ENCODE measurements around the gene JMJD8. TPM values are rescaled to one million over a fixed set of nuclear protein-coding genes. Genes with fewer than 3 reads are reported as not detected.

Gene JMJD8
- total RNA-seq, 1 experiment from 2014 or later, result 73.9 TPM

DNA sequence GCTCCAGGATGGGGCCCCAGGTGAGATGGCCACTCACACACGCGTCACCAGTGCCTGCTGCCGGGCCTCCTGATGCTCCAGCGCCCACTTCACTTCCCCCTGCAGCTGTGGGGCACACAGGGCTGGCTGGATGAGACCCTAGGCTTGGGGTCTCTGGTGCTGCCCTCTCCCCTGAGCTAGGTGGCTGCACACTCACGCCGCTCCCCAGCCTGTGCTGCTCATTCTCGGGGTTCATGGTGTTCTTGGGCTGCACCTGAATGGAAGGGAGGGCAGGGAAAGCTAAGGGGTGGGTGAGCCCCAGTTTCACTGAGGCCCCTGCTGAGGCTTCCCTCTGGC, 40.9 kb upstream of the JMJD8 start:
- Histone ChIP-seq H3K27ac (ENCODE audit: low read length) (peak overlapping the region; percentile 17; the same call in 1 of the 2 replicates), H3K36me3 (ENCODE audit: control insufficient read depth, insufficient read depth, low read length) (no peaks in the 10 kb centered on the region; the same call in 1 of the 2 replicates), H3K4me3 (ENCODE audit: low read depth in 2 of 2, low read length in 2 of 2) (no peak overlapping the region), H3K9me3 (ENCODE audit: control insufficient read depth, insufficient read depth, low read depth, low read length) (no peaks in the 10 kb centered on the region), H3K27me3 (ENCODE audit: control insufficient read depth, insufficient read depth, low read length) (no peaks in the 10 kb centered on the region), H3K4me1 (ENCODE audit: control insufficient read depth, insufficient read depth, low read length) (peaks cover 16% of the 10 kb centered on the region)
- no peak for DNase-seq (ENCODE audit: low read depth, low spot score)
- ChIA-PET POLR2A (interaction anchor here (0.7 kb wide), 1 partner anchor 83 kb away, joined by 3 read pairs; no protein-coding TSS in a partner anchor), CTCF (interaction anchor here (0.6 to 2.1 kb wide), 2 partner anchors 12 to 425 kb away, joined by 7 to 10 read pairs; no protein-coding TSS in a partner anchor)
- BruUV-seq (replicated peaks), result no TSS peak
- no peak for ATAC-seq
- in situ Hi-C loops (cut with HindIII; ENCODE audit: low pct_unique_long_range_greater_than_20kb, low sequenced_read_pairs), result no loop called here
- no peak for TF ChIP-seq POLR2AphosphoS5 (IDR thresholded peaks at IDR 0.05; ENCODE audit: low read depth, low read length)
- TF ChIP-seq SIN3A (IDR thresholded peaks at IDR 0.05; ENCODE audit: borderline replicate concordance, insufficient read depth, low read depth, low read length), result no peak
- TF ChIP-seq REST (IDR thresholded peaks at IDR 0.05; ENCODE audit: insufficient read depth in 1 of 2, low read depth in 2 of 2, low read length in 1 of 2), result no peak
- TF ChIP-seq TCF7L2 (IDR thresholded peaks at IDR 0.05; ENCODE audit: low read depth, low read length), result no peak
- TF ChIP-seq CTCF (IDR thresholded peaks at IDR 0.05), result no peak
- intact Hi-C loops (cut with micrococcal nuclease; ENCODE audit: unreplicated experiment), result no loop called here

DNA sequence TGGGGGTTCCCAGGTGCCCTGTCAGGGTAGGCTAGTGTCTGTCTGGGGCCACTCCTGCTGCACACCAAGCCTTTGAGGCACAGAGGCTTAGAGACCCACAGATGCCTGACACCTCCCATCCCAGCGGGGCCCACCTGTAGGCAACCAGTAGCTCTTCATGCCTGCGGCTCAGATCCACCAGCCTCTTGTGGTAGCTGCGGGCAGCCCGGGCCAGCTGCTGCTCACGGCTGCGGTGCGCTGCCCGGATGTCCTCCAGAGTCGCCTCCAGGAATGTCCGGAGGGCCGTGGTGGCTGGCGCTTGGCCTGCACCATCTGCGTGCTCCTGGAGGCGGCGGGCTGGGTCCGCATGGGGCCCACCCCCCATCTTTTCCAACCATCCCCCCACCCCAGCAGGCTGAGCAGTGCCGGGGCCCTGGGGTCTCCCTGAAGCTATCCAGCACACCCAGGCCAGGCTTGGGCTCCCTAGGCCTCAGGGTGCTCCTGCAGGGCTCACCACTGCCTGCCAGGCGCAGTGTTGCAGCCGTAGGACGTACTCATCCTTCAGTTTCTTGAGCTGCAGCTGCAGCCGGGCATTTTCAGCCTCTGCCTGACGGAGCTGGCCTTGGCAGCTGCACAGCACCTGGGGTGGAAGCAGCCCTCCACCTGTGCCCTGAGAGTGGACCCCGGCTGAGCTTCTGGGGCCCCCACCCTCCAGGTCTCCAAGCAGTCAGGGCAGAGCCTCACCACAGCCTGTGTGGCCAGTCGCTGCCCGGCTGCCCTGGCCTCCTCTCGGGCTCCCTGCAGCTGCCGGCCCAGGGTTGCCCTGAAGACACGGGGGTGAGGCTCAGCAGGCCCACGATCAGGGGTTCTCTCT, 40.3 kb upstream of the JMJD8 start:
- Histone ChIP-seq H3K27me3 (ENCODE audit: control insufficient read depth, insufficient read depth, low read length) (no peaks in the 10 kb centered on the region), H3K36me3 (ENCODE audit: control insufficient read depth, insufficient read depth, low read length) (no peaks in the 10 kb centered on the region; the same call in 1 of the 2 replicates), H3K27ac (ENCODE audit: low read length) (peak overlapping the region; percentile 17; the same call in 1 of the 2 replicates), H3K4me3 (ENCODE audit: low read depth in 2 of 2, low read length in 2 of 2) (no peak overlapping the region), H3K4me1 (ENCODE audit: control insufficient read depth, insufficient read depth, low read length) (peaks cover 18% of the 10 kb centered on the region), H3K9me3 (ENCODE audit: control insufficient read depth, insufficient read depth, low read depth, low read length) (no peaks in the 10 kb centered on the region)
- in situ Hi-C loops (cut with HindIII; ENCODE audit: low pct_unique_long_range_greater_than_20kb, low sequenced_read_pairs), result no loop called here
- DNase-seq (ENCODE audit: low read depth, low spot score) (no peak), ATAC-seq (no peak)
- TF ChIP-seq REST (IDR thresholded peaks at IDR 0.05; ENCODE audit: insufficient read depth in 1 of 2, low read depth in 2 of 2, low read length in 1 of 2) (no peak), TCF7L2 (IDR thresholded peaks at IDR 0.05; ENCODE audit: low read depth, low read length) (no peak), SIN3A (IDR thresholded peaks at IDR 0.05; ENCODE audit: borderline replicate concordance, insufficient read depth, low read depth, low read length) (no peak), CTCF (IDR thresholded peaks at IDR 0.05) (no peak)
- CTCF ChIA-PET, result interaction anchor here (0.5 to 2.1 kb wide), 3 partner anchors 12 to 426 kb away, joined by 6 to 10 read pairs (median 7); no protein-coding TSS in a partner anchor
- intact Hi-C loops (cut with micrococcal nuclease; ENCODE audit: unreplicated experiment), result no loop called here
- no TSS peak for BruUV-seq (replicated peaks)
- POLR2A ChIA-PET, result interaction anchor here (0.5 to 0.8 kb wide), 3 partner anchors 11 to 84 kb away, joined by 3 to 4 read pairs (median 3); no protein-coding TSS in a partner anchor
